ENCODE results near the gene TAGLN3.
A peak's percentile ranks its signal among the peaks of the same experiment; 100 is the strongest.

The TAGLN3 gene

DNA sequence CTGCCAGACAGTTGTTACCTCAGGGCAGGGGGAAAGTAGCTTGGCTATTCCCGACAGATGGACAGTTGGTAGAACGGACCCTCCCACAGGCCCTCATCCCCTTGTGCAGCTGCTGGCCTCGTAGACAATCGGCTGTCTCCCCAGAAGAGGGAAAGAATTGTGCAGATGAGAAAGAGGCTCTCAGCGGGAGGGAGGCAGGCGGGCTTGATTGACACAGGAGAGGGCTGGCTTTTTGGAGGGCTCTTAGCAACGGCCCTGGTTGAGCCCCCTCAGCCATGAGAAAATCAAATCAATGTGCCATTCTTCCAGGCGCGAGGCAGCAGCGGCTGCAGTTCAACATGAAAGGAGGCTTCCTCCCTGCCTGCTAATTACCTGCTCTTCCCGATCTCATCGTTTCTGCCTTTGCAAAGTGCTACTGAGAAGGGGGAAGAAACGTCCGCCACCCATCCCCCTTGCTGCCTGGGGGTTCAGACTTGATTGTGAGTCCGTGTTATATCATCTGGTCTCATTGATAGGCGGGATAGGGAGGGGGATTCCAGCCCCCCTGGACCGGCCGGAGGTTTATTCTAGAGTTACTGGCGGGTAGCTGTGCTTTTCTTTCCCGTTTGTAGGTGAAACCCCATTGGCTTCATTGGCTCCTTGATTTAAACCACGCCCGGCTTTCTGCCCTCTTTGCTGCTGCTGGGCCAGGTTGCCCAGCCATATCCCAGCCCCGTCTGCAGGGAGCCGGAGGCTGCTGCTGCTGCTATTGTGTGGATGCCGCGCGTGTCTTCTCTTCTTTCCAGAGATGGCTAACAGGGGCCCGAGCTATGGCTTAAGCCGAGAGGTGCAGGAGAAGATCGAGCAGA is at the start of gene TAGLN3:
Gene TAGLN3, plus strand, starts transcription at position 287 of the 848 bp plus-strand sequence. Its CDS starts 501 bp downstream, at position 788.
- TF ChIP-seq CTCF (IDR thresholded peaks at IDR 0.05; ENCODE audit: low read depth, low read length, missing control alignments) = no peak
- no peak for DNase-seq
- H3K27ac ChIP-seq = no peak within 1 kb of the TSS
- H3K36me3 ChIP-seq (replicated peaks) = no peaks in the 10 kb centered on the region
- H3K4me3 ChIP-seq (ENCODE audit: low read depth, low read length) = peak within 1 kb of the TSS; percentile 59
- no peaks in the 10 kb centered on the region for H3K27me3 ChIP-seq (replicated peaks)
- in situ Hi-C loops (cut with HindIII; ENCODE audit: low pct_ligation_motif_present, low sequenced_read_pairs) = no loop called here

DNA sequence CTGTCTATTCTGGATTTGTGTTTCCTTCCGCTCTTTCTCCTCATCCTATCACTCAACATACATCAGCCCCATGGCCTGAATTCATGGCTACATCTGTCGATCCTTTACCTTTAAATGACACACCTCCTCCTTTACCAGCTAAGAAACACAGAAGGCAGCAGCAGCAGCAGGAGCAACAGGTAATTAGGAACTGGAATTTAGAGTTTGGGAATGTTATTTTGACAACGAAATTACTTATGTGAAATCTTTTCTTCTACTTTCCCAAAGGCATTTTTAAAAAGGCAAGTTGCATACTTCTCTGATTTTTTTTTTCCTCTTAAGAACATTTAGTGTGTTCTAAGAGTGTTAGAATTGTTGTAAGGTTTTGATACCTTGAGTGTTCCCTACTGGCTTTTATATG is 49.0 kb upstream of the TAGLN3 start:
- in situ Hi-C loops (cut with HindIII; ENCODE audit: low pct_ligation_motif_present, low sequenced_read_pairs) = no loop called here
- DNase-seq = no peak
- Histone ChIP-seq H3K27ac (no peak overlapping the region), H3K4me3 (ENCODE audit: low read depth, low read length) (no peak overlapping the region), H3K36me3 (replicated peaks) (peaks cover 36% of the 10 kb centered on the region), H3K27me3 (replicated peaks) (no peaks in the 10 kb centered on the region)
- no peak for TF ChIP-seq CTCF (IDR thresholded peaks at IDR 0.05; ENCODE audit: low read depth, low read length, missing control alignments)

GRCh38 chr3:111951032-111951431 is 47.7 kb upstream of the TAGLN3 start:
- in situ Hi-C loops (cut with HindIII; ENCODE audit: low pct_ligation_motif_present, low sequenced_read_pairs) = no loop called here

DNA sequence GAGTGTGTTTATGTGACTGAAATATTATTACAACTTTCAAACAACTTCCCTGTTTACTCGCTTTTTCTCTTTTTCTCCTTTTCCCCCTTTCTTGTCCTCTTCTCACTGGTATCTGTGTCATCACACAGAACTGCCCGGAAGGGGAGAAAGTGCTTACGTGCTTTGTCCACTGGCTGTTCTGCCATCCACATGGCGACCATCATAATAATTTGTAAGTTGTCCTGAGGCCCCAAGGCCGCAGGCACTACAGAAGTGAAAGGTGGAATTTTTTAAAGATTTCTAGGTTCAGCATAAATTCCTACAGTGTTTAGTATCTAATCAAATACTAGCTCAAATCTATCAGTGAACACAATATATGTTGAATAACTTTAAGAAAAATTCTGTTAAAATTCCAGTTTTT is 46.6 kb upstream of the TAGLN3 start:
- in situ Hi-C loops (cut with HindIII; ENCODE audit: low pct_ligation_motif_present, low sequenced_read_pairs) = no loop called here
- H3K4me3 ChIP-seq (ENCODE audit: low read depth, low read length) = no peak overlapping the region
- DNase-seq = no peak
- no peaks in the 10 kb centered on the region for H3K27me3 ChIP-seq (replicated peaks)
- H3K27ac ChIP-seq = no peak overlapping the region
- TF ChIP-seq CTCF (IDR thresholded peaks at IDR 0.05; ENCODE audit: low read depth, low read length, missing control alignments) = no peak
- H3K36me3 ChIP-seq (replicated peaks) = peaks cover 25% of the 10 kb centered on the region

More at GRCh38 chr3:111951032-111951431, 47.7 kb upstream of the TAGLN3 start:
- Histone ChIP-seq H3K27ac (no peak overlapping the region), H3K4me3 (ENCODE audit: low read depth, low read length) (no peak overlapping the region), H3K36me3 (replicated peaks) (peaks cover 31% of the 10 kb centered on the region), H3K27me3 (replicated peaks) (no peaks in the 10 kb centered on the region)
- TF ChIP-seq CTCF (IDR thresholded peaks at IDR 0.05; ENCODE audit: low read depth, low read length, missing control alignments) = no peak
- no peak for DNase-seq

GRCh38 chr3:111952866-111953450 is 45.8 kb upstream of the TAGLN3 start:
- in situ Hi-C loops (cut with HindIII; ENCODE audit: low pct_ligation_motif_present, low sequenced_read_pairs) = no loop called here
- H3K36me3 ChIP-seq (replicated peaks) = peaks cover 25% of the 10 kb centered on the region
- no peak for TF ChIP-seq CTCF (IDR thresholded peaks at IDR 0.05; ENCODE audit: low read depth, low read length, missing control alignments)

More at GRCh38 chr3:111952866-111953450, 45.8 kb upstream of the TAGLN3 start:
- DNase-seq = no peak
- H3K27ac ChIP-seq = no peak overlapping the region
- no peaks in the 10 kb centered on the region for H3K27me3 ChIP-seq (replicated peaks)
- H3K4me3 ChIP-seq (ENCODE audit: low read depth, low read length) = no peak overlapping the region

All from brain microvascular endothelial cell (primary cell).